RPMI8226 (cell line): ENCODE measurements around the gene GPR22.

ENCODE experiments used
- DNase-seq: peaks from one replicate; pipeline ENCODE4 v3.0.0-alpha.2; 2015

The GPR22 gene

GRCh38 chr7:107480932-107481331, 11.1 kb downstream of the GPR22 start:
- no peak for DNase-seq

DNA sequence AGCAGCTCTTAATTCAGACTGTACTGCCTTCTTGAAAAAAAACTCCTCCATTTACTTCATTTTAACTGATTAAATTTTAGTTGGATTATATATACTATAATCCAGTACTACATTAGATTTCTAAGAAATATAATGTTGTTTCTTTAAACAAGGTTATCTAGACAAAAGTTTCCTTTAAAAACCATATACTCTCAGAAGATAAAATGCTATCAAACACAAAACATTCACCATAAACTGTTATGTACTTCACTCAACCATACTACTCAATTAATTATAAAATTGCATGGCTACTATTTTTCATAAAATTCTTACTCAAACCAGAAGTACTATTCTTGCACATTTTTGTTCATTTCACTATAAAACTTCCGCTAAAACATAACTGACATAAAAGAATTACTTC, 12.7 kb downstream of the GPR22 start:
- no peak for DNase-seq

GRCh38 chr7:107486041-107486440, 16.2 kb downstream of the GPR22 start:
- DNase-seq, result no peak

GRCh38 chr7:107492875-107493274, 23.0 kb downstream of the GPR22 start:
- DNase-seq, result no peak

GRCh38 chr7:107494315-107494751, 24.5 kb downstream of the GPR22 start:
- no peak for DNase-seq

DNA sequence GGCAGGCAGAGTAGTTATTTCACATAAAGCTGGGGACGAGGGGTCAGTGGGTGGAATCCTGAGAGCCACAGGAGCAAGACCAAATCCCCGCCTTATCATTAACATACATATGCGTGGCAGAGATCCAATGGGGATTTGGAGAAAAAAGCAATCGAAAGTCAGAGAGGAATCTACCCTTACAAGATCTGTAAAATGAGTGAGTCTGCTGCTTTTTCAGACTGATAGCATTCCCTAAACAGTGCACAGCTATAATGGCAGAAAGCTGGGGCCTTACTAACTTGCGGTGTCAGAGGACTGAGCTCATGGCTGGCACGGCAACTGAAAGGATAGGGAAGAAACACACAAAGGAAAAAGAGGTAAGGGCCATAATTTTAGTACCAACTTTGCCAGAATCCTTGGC, 25.0 kb downstream of the GPR22 start:
- DNase-seq, result no peak

DNA sequence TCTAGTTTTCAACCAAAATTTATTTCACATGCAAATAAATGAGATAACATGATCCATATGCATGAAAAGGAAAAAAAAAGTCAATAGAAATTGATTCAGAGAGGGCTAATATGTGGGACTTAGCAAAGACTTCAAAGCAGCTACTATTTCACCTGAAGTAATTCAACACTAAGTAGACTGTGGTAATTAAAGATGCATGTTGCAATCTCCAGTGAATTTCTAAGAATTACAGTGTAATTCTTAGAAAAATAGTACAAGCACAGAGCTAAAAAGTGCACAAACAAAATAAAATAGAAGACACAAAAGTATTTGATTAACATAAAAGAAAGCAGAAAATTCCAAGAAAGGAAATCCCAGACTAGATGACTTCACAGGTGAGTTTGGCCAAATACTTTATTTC, 25.7 kb downstream of the GPR22 start:
- DNase-seq, result no peak

DNA sequence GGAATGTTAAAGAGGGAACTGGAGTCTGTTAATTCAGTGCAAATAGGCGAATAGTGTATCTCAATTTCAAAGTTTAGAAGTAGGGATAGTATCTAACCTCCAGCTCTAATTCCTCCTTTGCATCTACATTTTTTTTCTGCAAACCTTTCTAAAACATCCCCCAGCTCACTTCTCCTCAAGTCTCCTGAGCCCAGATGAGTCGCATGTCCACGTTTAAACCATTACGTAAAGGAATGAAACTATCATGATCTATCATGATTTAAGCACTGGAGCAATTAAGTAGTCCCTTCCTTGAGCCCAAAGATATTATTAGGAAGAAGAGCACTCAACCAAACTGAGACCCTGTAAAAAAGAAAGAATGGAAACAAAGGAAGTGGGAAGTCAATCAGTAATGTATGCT, 29.9 kb downstream of the GPR22 start:
- DNase-seq, result no peak

DNA sequence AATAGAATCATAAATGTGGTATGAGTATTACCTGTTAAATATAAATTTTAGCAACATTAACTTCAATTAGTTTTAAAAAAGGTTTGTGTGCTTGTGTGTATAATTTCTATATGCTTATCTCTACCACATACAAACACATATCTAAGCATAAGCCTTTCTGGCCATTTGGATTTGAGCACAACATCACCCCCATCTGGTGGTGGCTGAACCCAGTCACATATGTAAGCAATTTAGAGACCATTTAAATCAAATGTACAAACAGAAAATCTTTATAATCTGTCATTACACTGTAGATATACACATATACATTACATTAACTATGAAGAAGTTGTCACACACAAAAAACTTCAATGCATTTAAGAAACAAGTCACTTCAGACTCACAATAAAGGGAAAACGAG, 31.7 kb downstream of the GPR22 start:
- DNase-seq, result peak; percentile 46

DNA sequence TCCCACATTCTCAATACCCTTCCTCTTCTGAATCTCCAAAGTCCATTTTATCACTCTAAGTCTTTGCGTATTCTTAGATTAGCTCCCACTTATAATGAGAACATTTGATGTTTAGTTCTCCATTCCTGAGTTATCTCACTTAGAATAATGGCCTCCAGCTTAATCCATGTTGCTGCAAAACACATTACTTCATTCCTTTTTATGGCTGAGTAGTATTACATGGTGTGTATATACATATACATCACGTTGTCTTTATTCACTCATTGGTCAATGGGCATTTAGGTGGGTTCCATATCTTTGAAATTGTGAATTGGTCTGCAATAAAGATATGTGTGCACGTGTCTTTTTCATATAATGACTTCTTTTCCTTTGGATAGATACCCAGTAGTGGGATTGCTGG, 32.3 kb downstream of the GPR22 start:
- no peak for DNase-seq

- no peak for DNase-seq
Measured at GRCh38 chr7:107502797-107503196, 32.9 kb downstream of the GPR22 start.

- DNase-seq, result no peak
Measured at GRCh38 chr7:107503687-107504086, 33.8 kb downstream of the GPR22 start.

DNA sequence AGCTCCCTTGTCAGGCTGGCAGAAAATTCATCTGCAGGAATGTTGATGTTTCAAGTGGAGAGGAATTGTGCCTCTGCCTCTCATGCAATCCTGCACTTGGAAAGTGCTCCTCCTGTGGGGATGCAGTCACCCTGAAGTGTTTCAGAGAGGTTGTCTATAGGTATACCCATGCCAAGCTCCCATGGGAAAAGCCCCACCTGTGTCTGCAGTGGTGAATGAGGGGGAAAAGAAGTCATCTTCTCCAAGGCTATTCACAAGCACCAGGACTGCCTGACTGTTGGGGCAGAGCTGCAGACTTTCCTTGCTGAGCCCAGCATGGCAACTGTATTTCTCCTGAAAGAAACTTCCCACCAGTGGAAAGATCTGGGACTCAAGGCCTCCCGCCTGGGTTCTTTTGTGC, 35.5 kb downstream of the GPR22 start:
- DNase-seq, result no peak

DNA sequence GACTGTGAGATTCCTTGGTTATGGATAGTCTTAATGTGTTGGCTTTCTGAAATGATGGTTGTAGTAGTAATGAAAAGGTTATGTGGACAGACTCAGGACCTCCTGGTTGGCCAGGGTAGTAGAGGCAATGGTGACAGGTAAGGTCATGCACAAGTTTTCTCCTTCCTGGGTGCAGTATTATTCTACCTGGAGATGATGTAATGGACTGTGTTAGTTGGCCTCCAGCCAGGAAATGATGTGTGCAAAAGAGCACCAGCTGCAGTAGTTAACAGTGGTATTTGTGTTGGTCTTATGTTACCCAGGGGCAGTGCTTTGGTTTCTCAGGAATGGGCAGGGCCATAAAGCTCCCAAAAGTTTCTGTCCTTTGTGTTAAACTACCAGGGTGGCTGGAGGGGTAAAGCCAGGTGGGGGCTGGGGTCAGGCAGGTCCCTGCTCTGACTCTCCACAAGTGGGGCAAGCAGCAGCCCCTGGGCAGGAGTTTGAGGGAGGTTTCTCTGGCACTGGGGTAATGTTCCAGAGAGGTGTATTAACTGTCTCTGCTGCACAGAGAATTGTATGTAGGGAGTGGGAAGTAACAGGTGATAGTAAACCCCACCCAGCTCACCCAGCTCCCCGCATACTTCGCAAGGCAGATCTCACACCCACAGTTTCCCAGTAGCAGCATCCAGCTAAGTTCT, 36.3 kb downstream of the GPR22 start:
- peak; percentile 85 for DNase-seq

- peak; percentile 43 for DNase-seq
Measured at GRCh38 chr7:107506674-107507339, 37.0 kb downstream of the GPR22 start.
